Measurements from ENCODE around the gene SLAMF7. TPM values are rescaled to one million over a fixed set of nuclear protein-coding genes. Genes with fewer than 3 reads are reported as not detected.

The SLAMF7 gene, protein sequence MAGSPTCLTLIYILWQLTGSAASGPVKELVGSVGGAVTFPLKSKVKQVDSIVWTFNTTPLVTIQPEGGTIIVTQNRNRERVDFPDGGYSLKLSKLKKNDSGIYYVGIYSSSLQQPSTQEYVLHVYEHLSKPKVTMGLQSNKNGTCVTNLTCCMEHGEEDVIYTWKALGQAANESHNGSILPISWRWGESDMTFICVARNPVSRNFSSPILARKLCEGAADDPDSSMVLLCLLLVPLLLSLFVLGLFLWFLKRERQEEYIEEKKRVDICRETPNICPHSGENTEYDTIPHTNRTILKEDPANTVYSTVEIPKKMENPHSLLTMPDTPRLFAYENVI
- total RNA-seq = not detected in 2 replicates

DNA sequence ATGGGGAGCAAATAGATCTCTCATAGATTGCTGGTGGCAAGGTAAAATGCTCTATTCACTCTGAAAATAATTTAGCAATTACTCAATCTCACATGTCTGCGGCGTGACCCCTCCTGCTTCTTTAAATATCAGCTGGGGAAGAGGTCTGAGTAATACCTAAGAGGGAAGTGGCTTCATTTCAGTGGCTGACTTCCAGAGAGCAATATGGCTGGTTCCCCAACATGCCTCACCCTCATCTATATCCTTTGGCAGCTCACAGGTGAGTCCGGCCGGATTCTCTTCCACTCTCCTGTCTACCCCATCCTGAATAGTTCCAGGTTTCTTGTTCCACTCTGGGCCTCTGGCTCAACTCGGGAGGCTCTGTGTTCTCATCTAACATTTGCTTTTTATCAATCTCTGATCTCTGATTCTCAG is at the start of gene SLAMF7:
TSS of gene SLAMF7 (plus strand) at position 150 of the 414 bp plus-strand sequence. CDS start at position 205, 55 bp downstream.

GRCh38 chr1:160711602-160712311 is 27.3 kb upstream of the SLAMF7 start, which contains the start of gene CD48:
TSS of gene CD48 (minus strand) at chr1:160711822. CDS start at chr1:160711763, 59 bp downstream.

GRCh38 chr1:160795951-160796383 is 56.9 kb downstream of the SLAMF7 start, which contains the start of gene LY9:
TSS of gene LY9 (plus strand) at chr1:160796174. CDS start at chr1:160796188, 14 bp downstream.

Other genes starting within 250 kb of the SLAMF7 start
- gene SLAMF6, start 216.0 kb upstream of the SLAMF7 start, total RNA-seq = not detected in 2 replicates
- gene CD84, start 159.8 kb upstream of the SLAMF7 start, total RNA-seq = not detected in 2 replicates
- gene SLAMF1, start 92.2 kb upstream of the SLAMF7 start, total RNA-seq = not detected in 2 replicates
- gene CD48, start 27.4 kb upstream of the SLAMF7 start, total RNA-seq = not detected in 2 replicates
- gene LY9, start 56.9 kb downstream of the SLAMF7 start, total RNA-seq = not detected in 2 replicates
- gene CD244, start 123.6 kb downstream of the SLAMF7 start, total RNA-seq = not detected in 2 replicates
- not detected in 2 replicates for gene ITLN1, start 145.9 kb downstream of the SLAMF7 start, total RNA-seq
- gene ITLN2, start 215.6 kb downstream of the SLAMF7 start, total RNA-seq = not detected in 2 replicates

Measured in smooth muscle cell of the umbilical artery (primary cell).